Measurements from ENCODE around the gene TERT. TPM values are rescaled to one million over a fixed set of nuclear protein-coding genes. Genes with fewer than 3 reads are reported as not detected.
A peak's percentile ranks its signal among the peaks of the same experiment; 100 is the strongest.

Gene TERT
- total RNA-seq, 2 experiments from 2014 or later, result 0.55 to 0.84 TPM

DNA sequence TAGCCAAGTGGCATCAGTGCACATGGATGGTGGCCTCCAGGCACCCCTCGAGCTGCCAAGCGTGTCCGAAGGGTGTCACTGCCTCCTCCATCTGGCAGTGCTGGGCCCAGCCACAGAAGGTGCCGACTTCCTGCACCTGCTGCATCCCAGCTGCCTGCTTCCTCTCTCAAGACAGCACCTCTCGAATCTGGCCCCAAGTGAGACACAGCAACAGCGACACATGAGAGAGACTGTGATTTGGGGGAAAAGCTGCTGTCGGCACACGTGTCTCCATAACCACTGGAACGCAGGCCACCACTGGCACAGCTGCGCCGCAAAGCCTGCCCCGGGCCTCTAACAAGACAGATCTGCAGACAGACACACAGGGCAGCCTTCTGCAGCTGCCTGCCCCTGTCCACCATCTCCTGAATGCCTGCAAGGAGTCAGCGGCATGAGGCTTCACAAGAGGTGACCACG, 41.3 kb upstream of the TERT start:
- H3K4me3 ChIP-seq (ENCODE audit: low read length), result no peak overlapping the region
- H3K36me3 ChIP-seq (ENCODE audit: insufficient read depth, low read length), result peaks cover 93% of the 10 kb centered on the region
- Mint-ChIP-seq H3K9me3 (no peaks in the 10 kb centered on the region), H3K4me3 (peak overlapping the region; percentile 25), H3K27me3 (no peaks in the 10 kb centered on the region), H3K36me3 (ENCODE audit: low read depth) (peaks cover 83% of the 10 kb centered on the region), H3K27ac (peak overlapping the region; percentile 63), H3K4me1 (ENCODE audit: low read depth) (peaks cover 25% of the 10 kb centered on the region)
- ATAC-seq (ENCODE audit: poor library complexity) (peak; percentile 55), DNase-seq (peak in 1 of 14 experiments; percentile 25)
- ChIA-PET CTCF (no interaction called here), POLR2A (interaction anchor here (1.3 to 3.2 kb wide), 2 partner anchors 19 to 50 kb away, joined by 4 to 22 read pairs; no protein-coding TSS in a partner anchor)
- peaks cover 19% of the 10 kb centered on the region for H3K4me1 ChIP-seq (ENCODE audit: insufficient read depth, low read length)
- no peaks in the 10 kb centered on the region for H3K9me3 ChIP-seq (ENCODE audit: control insufficient read depth in 1 of 2, insufficient read depth in 1 of 2, low read length in 2 of 2)
- intact Hi-C loops (cut with DNase I, micrococcal nuclease), result no loop called here
- TF ChIP-seq, protein P1, sequence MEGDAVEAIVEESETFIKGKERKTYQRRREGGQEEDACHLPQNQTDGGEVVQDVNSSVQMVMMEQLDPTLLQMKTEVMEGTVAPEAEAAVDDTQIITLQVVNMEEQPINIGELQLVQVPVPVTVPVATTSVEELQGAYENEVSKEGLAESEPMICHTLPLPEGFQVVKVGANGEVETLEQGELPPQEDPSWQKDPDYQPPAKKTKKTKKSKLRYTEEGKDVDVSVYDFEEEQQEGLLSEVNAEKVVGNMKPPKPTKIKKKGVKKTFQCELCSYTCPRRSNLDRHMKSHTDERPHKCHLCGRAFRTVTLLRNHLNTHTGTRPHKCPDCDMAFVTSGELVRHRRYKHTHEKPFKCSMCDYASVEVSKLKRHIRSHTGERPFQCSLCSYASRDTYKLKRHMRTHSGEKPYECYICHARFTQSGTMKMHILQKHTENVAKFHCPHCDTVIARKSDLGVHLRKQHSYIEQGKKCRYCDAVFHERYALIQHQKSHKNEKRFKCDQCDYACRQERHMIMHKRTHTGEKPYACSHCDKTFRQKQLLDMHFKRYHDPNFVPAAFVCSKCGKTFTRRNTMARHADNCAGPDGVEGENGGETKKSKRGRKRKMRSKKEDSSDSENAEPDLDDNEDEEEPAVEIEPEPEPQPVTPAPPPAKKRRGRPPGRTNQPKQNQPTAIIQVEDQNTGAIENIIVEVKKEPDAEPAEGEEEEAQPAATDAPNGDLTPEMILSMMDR (IDR thresholded peaks at IDR 0.05), result no peak
- no peak overlapping the region for H3K27ac ChIP-seq (ENCODE audit: low read depth in 1 of 2, low read length in 2 of 2)
- no peaks in the 10 kb centered on the region for H3K27me3 ChIP-seq (ENCODE audit: control insufficient read depth in 1 of 2, insufficient read depth in 2 of 2, low read length in 2 of 2)

DNA sequence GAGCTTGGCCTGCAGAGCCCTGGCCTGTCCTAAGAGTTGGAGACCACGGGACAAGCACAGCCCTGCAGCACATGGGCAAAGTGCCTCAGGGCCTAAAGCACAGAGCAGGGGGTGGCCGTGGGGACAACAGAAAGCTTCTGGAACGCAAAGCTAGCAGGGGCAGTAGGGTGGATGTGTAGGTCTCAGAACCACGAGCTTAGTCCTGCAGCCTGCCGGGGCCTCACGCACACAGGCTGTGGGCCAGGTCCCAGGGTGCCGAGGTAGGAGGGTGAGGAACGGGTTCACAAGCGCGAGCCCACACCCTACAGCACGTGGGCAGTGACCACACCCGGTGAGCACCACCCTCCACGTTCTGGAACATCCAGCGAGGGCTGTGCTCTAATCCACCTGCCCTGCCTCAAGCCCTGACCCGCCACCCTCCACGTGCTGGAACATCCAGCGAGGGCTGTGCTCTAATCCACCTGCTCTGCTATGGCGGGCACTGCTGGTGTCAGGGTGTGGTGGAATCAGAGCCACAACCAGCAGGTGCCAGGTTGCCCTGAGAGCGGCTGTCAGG, 40.8 kb upstream of the TERT start:
- Mint-ChIP-seq H3K36me3 (ENCODE audit: low read depth) (peaks cover 83% of the 10 kb centered on the region), H3K9me3 (no peaks in the 10 kb centered on the region), H3K4me1 (ENCODE audit: low read depth) (peaks cover 21% of the 10 kb centered on the region), H3K27ac (peak overlapping the region; percentile 63), H3K27me3 (no peaks in the 10 kb centered on the region), H3K4me3 (no peak overlapping the region)
- Histone ChIP-seq H3K4me1 (ENCODE audit: insufficient read depth, low read length) (peaks cover 19% of the 10 kb centered on the region), H3K27ac (ENCODE audit: low read depth in 1 of 2, low read length in 2 of 2) (no peak overlapping the region), H3K4me3 (ENCODE audit: low read length) (no peak overlapping the region), H3K9me3 (ENCODE audit: control insufficient read depth in 1 of 2, insufficient read depth in 1 of 2, low read length in 2 of 2) (no peaks in the 10 kb centered on the region), H3K36me3 (ENCODE audit: insufficient read depth, low read length) (peaks cover 93% of the 10 kb centered on the region), H3K27me3 (ENCODE audit: control insufficient read depth in 1 of 2, insufficient read depth in 2 of 2, low read length in 2 of 2) (no peaks in the 10 kb centered on the region)
- ATAC-seq (ENCODE audit: poor library complexity), result no peak
- TF ChIP-seq, protein P1 (IDR thresholded peaks at IDR 0.05), result no peak
- intact Hi-C loops (cut with DNase I, micrococcal nuclease), result no loop called here
- CTCF ChIA-PET, result no interaction called here
- POLR2A ChIA-PET, result interaction anchor here (3.2 kb wide), 1 partner anchor 19 kb away, joined by 22 read pairs; no protein-coding TSS in a partner anchor
- no peak for DNase-seq

DNA sequence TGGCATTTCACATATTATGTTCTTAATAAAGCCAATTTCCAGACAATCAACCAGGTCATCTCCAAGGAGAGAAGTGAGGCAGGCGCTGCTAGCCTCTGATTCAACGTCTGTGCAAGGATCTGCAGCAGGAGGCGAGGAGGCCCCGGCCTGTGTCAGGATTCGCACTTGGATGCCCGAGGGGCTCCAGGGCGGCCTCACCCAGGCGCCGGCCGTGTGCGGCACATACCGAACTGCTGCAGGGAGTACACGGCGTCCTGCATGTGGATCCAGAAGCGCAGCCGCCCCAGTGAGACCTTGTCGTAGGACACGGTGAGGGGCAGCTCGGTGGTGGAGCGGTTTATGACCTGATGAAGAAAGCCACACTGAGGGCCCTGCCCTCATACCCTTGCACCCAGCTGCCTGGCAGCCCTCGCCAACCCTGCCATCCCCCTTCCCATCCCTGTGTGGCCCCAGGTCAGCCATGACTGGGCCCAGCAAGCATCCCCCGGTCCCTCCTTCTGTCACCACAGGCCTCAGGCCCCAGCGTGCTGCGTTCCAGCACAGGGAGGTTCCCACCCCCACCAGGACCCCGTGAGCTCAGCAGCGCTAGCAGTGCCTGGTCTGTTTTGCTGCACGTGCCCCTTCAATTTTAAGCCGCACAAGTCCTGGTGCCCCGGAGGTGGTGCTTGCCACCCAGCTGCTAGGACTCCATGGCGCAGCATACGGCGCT, 40.1 kb upstream of the TERT start:
- peaks cover 83% of the 10 kb centered on the region for H3K36me3 Mint-ChIP-seq (ENCODE audit: low read depth)
- H3K27me3 Mint-ChIP-seq, result no peaks in the 10 kb centered on the region
- Histone ChIP-seq H3K27me3 (ENCODE audit: control insufficient read depth in 1 of 2, insufficient read depth in 2 of 2, low read length in 2 of 2) (no peaks in the 10 kb centered on the region), H3K4me3 (ENCODE audit: low read length) (no peak overlapping the region), H3K36me3 (ENCODE audit: insufficient read depth, low read length) (peaks cover 93% of the 10 kb centered on the region), H3K9me3 (ENCODE audit: control insufficient read depth in 1 of 2, insufficient read depth in 1 of 2, low read length in 2 of 2) (no peaks in the 10 kb centered on the region), H3K4me1 (ENCODE audit: insufficient read depth, low read length) (peaks cover 15% of the 10 kb centered on the region), H3K27ac (ENCODE audit: low read depth in 1 of 2, low read length in 2 of 2) (no peak overlapping the region)
- no peak for DNase-seq
- CTCF ChIA-PET, result no interaction called here
- peaks cover 18% of the 10 kb centered on the region for H3K4me1 Mint-ChIP-seq (ENCODE audit: low read depth)
- H3K9me3 Mint-ChIP-seq, result no peaks in the 10 kb centered on the region
- POLR2A ChIA-PET, result interaction anchor here (3.2 kb wide), 1 partner anchor 18 kb away, joined by 22 read pairs; no protein-coding TSS in a partner anchor
- H3K4me3 Mint-ChIP-seq, result no peak overlapping the region
- TF ChIP-seq, protein P1 (IDR thresholded peaks at IDR 0.05), result no peak
- intact Hi-C loops (cut with DNase I, micrococcal nuclease), result no loop called here
- ATAC-seq (ENCODE audit: poor library complexity), result no peak
- H3K27ac Mint-ChIP-seq, result no peak overlapping the region

Measured in CD4-positive, alpha-beta T cell (primary cell).